8988T (cell line): ENCODE measurements around the gene GPHB5.
"Not testable (repeated sequence)": the region's sequence is repeated elsewhere in the genome, so short reads cannot be mapped to it uniquely, and the experiment has no call there.

Experiments
- DNase-seq: peaks from one replicate; pipeline ENCODE4 v3.0.0; 2011

The GPHB5 gene

GRCh38 chr14:63292805-63293204 is 25.9 kb downstream of the GPHB5 start:
- DNase-seq: no peak

GRCh38 chr14:63290741-63291430 is 27.8 kb downstream of the GPHB5 start:
- DNase-seq: no peak

GRCh38 chr14:63288853-63289252 is 29.9 kb downstream of the GPHB5 start:
- no peak for DNase-seq

GRCh38 chr14:63287666-63288483 is 30.9 kb downstream of the GPHB5 start:
- no peak for DNase-seq

- DNase-seq: no peak
These were observed 32.7 kb downstream of the GPHB5 start for GRCh38 chr14:63286071-63286470.

GRCh38 chr14:63283884-63284248 is 34.9 kb downstream of the GPHB5 start:
- no peak for DNase-seq

- no peak for DNase-seq
These were observed 35.5 kb downstream of the GPHB5 start for GRCh38 chr14:63282997-63283883.

- DNase-seq: not testable (repeated sequence)
These were observed 38.8 kb downstream of the GPHB5 start for GRCh38 chr14:63279933-63280332.

GRCh38 chr14:63277591-63278183 is 41.0 kb downstream of the GPHB5 start:
- DNase-seq: no peak

GRCh38 chr14:63276492-63277342 is 42.0 kb downstream of the GPHB5 start:
- peak; percentile 23 for DNase-seq

- DNase-seq: no peak
These were observed 42.7 kb downstream of the GPHB5 start for GRCh38 chr14:63276016-63276415.

- DNase-seq: no peak
These were observed 43.1 kb downstream of the GPHB5 start for GRCh38 chr14:63275611-63276010.

GRCh38 chr14:63273717-63274655 is 44.7 kb downstream of the GPHB5 start:
- DNase-seq: no peak

- no peak for DNase-seq
These were observed 45.6 kb downstream of the GPHB5 start for GRCh38 chr14:63273129-63273528.

- DNase-seq: no peak
These were observed 49.0 kb downstream of the GPHB5 start for GRCh38 chr14:63269561-63270225.

- no peak for DNase-seq
These were observed 50.0 kb downstream of the GPHB5 start for GRCh38 chr14:63268771-63269170.

- DNase-seq: no peak
These were observed 51.6 kb downstream of the GPHB5 start for GRCh38 chr14:63267171-63267570.

- DNase-seq: no peak
These were observed 52.6 kb downstream of the GPHB5 start for GRCh38 chr14:63266106-63266505.
